ENCODE data around the gene PARM1.
A peak's percentile ranks its signal among the peaks of the same experiment; 100 is the strongest.

The PARM1 gene

GRCh38 chr4:74934016-74934831 is 1.3 kb downstream of the PARM1 start:
- TF ChIP-seq CTCF (IDR thresholded peaks at IDR 0.05; ENCODE audit: low read depth, low read length, missing control alignments) = no peak
- H3K4me3 ChIP-seq (ENCODE audit: low read depth, low read length) = peak overlapping the region; percentile 46
- in situ Hi-C loops (cut with HindIII; ENCODE audit: low sequenced_read_pairs) = no loop called here
- no peak for DNase-seq (ENCODE audit: low read depth)

GRCh38 chr4:74934888-74935287 is 2.0 kb downstream of the PARM1 start:
- H3K4me3 ChIP-seq (ENCODE audit: low read depth, low read length) = no peak overlapping the region
- DNase-seq (ENCODE audit: low read depth) = no peak
- in situ Hi-C loops (cut with HindIII; ENCODE audit: low sequenced_read_pairs) = no loop called here
- no peak for TF ChIP-seq CTCF (IDR thresholded peaks at IDR 0.05; ENCODE audit: low read depth, low read length, missing control alignments)

- H3K4me3 ChIP-seq (ENCODE audit: low read depth, low read length) = no peak overlapping the region
- TF ChIP-seq CTCF (IDR thresholded peaks at IDR 0.05; ENCODE audit: low read depth, low read length, missing control alignments) = no peak
- in situ Hi-C loops (cut with HindIII; ENCODE audit: low sequenced_read_pairs) = no loop called here
- DNase-seq (ENCODE audit: low read depth) = no peak
Measured at GRCh38 chr4:74941123-74941522, 8.2 kb downstream of the PARM1 start.

- in situ Hi-C loops (cut with HindIII; ENCODE audit: low sequenced_read_pairs) = no loop called here
- DNase-seq (ENCODE audit: low read depth) = no peak
- TF ChIP-seq CTCF (IDR thresholded peaks at IDR 0.05; ENCODE audit: low read depth, low read length, missing control alignments) = no peak
- no peak overlapping the region for H3K4me3 ChIP-seq (ENCODE audit: low read depth, low read length)
Measured at GRCh38 chr4:74942251-74942917, 9.5 kb downstream of the PARM1 start.

- in situ Hi-C loops (cut with HindIII; ENCODE audit: low sequenced_read_pairs) = no loop called here
- no peak for DNase-seq (ENCODE audit: low read depth)
- TF ChIP-seq CTCF (IDR thresholded peaks at IDR 0.05; ENCODE audit: low read depth, low read length, missing control alignments) = no peak
- H3K4me3 ChIP-seq (ENCODE audit: low read depth, low read length) = no peak overlapping the region
Measured at GRCh38 chr4:74942918-74943253, 10.0 kb downstream of the PARM1 start.

GRCh38 chr4:74944354-74944793 is 11.5 kb downstream of the PARM1 start:
- DNase-seq (ENCODE audit: low read depth) = no peak
- in situ Hi-C loops (cut with HindIII; ENCODE audit: low sequenced_read_pairs) = no loop called here

More at GRCh38 chr4:74944354-74944793, 11.5 kb downstream of the PARM1 start:
- TF ChIP-seq CTCF (IDR thresholded peaks at IDR 0.05; ENCODE audit: low read depth, low read length, missing control alignments) = no peak
- H3K4me3 ChIP-seq (ENCODE audit: low read depth, low read length) = no peak overlapping the region

All from astrocyte of the cerebellum (primary cell).